ENCODE measurements around the gene DHRS2.

- TF ChIP-seq CTCF (IDR thresholded peaks at IDR 0.05), result no peak
- TF ChIP-seq EP300 (IDR thresholded peaks at IDR 0.05), result no peak
- no peak for TF ChIP-seq POLR2A (IDR thresholded peaks at IDR 0.05; ENCODE audit: low read depth)
- TF ChIP-seq POLR2AphosphoS5 (IDR thresholded peaks at IDR 0.05), result no peak
Measured at GRCh38 chr14:23653051-23653450, 16.9 kb downstream of the DHRS2 start.
